Thyroid gland (tissue), 4 donors: ENCODE data around the gene GIPC2.

Experiments
- CTCF ChIP-seq, 6 experiments: fragments of 200-600 bp in 3 of 6; fragments of 450-650 bp in 3 of 6; sonication (generic) in 3 of 6; IDR thresholded peaks; one replicate each; pipeline ENCODE4 v1.5.1; 2016 to 2019; ENCODE audit warnings: antibody characterized with exemption in 6 of 6, mild to moderate bottlenecking in 2 of 6, inconsistent platforms in 1 of 6, moderate library complexity in 1 of 6
- POLR2A ChIP-seq, 2 donors: fragments of 450-650 bp; IDR thresholded peaks; one replicate each; pipeline ENCODE4 v1.6.1; 2017; ENCODE audit warnings: antibody characterized with exemption in 2 of 2, mild to moderate bottlenecking in 2 of 2, moderate library complexity in 1 of 2

GRCh38 chr1:78070210-78070609 is 24.4 kb downstream of the GIPC2 start:
- TF ChIP-seq CTCF (IDR thresholded peaks at IDR 0.05) (no peak), POLR2A (IDR thresholded peaks at IDR 0.05) (no peak)
